GM21717 (cell line): ENCODE data around the gene HOXA6.

Source experiments
- ATAC-seq: cut with Tn5 transposase; IDR thresholded peaks from one replicate; pipeline ENCODE4 v1.9.1; 2021; ENCODE audit warnings: mild to moderate bottlenecking, moderate library complexity; ENCODE audit not compliant: unreplicated experiment

HOXA6 gene

DNA sequence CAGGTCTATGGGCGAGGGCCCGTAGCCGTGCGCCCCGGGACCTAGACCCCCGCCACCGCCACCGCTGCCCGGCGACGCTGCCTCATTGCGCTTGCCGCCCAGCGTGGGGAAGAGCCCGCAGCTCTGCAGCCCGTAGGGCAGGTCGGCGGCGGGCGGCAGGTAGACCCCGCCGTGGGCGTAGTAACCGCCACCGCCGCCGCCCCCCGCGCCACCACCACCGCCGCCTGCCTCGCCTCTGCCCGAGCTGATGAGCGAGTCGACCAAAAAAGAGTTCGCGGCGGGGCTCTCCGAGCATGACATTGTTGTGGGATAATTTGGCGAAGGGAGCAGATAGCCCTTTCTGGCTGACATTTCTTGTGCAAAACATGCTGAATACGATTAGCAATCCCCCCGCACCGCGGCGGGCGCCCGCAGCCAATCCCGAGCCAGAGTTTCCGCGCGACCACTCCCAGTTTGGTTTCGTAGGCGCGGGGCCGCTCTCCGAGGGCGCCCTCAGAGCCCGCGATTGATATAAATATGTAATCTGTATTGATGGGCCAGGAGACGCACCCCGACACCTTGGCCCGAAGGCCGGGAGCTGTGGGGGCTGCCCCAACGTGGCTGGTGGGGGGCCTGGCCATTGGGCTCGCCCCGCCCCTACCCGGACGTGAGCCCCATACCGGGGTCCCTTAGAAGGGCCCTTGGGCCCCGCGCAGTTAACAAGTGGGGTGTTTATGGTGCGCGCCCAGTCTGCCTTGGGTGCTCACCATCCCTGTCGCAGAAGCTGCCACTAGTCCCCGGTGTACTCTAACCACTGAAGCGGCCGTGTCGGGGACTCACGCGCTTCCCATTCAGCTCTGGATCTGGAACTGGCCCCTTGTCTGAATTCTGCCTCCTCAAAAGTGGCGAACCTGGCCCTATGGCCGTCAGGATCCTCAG, 26.6 kb upstream of the HOXA6 start, which contains the start of gene HOXA10:
Gene HOXA10 (minus strand): TSS at position 365 of the 918 bp plus-strand sequence. CDS start 14 bp downstream, at position 351.
- ATAC-seq, result no peak

DNA sequence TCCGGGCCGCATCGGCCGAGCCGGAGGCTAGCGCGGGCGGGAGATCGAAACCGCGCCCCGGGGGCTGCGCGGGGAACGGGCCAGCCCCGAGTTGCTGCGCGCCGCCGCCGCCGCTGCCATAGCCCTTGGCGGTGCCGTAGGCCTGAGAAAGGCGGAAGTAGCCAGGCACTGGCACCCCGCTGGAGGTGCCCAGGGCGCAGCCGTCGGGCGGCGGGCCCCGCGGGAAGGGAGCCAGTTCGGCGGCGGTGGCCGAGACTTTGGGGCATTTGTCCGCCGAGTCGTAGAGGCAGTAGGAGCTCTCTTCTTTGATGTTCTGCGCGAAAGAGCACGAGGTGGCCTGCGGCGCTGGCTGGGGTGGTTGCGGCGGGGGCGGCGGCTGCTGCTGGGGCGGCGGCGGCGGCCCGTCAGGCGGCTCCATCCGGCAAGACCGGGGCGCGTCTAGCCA, 26.0 kb upstream of the HOXA6 start:
- no peak for ATAC-seq

DNA sequence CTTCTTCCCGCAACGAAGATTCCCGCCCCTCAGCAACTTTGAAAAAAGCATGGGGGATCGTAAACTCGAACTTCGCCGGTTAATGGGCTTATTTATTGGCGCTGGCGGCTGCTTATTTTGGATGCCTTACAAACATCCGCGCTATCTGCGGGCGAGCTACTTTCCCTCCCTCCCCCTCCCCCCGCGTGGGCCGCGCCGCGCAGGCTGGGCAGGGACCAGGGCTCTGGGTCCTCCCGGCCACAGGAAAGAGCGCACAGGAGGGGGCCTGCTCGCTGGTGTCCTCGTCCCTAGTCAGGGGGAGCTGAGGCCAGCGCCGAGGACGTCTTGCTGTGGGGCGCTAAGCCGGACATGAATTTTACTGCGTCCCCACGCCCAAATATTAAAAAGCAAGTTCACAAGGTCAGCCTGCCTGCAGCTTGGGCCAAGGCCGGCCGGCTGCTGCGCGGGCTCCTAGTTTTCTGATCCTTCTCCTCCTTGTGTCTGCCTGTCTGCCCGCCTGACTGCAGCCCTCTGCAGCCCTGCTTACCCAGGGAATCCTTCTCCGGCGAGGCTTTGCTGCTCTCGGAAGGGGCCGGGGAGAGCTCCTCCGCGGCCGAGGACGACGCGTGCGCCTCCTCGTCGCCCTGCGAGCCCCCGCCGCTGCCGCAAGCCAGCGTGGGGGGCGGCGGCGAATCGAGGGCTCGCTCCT, 25.4 kb upstream of the HOXA6 start:
- no peak for ATAC-seq

DNA sequence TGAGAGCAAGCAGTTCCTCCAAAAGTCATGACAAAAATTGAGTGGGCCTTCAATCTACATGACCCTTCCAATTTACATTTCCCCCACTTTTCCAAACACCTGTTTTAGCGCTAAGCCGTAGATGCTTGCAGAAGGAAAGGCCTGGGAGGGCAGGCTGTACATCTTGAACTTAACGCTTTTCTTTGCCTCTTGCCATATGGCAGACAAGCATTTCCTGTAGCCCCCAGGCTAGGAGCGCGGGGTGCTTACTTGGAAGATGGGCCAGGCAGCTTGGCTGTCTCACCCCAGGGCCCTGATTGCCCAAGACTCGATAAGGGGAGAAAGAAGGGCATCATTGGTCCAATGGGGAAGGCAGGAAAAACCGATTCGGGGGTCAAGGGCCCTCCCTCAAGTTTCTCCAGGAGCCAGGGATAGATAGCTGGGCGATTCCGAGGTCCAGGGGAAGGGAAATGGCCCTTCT, 24.8 kb upstream of the HOXA6 start:
- no peak for ATAC-seq

DNA sequence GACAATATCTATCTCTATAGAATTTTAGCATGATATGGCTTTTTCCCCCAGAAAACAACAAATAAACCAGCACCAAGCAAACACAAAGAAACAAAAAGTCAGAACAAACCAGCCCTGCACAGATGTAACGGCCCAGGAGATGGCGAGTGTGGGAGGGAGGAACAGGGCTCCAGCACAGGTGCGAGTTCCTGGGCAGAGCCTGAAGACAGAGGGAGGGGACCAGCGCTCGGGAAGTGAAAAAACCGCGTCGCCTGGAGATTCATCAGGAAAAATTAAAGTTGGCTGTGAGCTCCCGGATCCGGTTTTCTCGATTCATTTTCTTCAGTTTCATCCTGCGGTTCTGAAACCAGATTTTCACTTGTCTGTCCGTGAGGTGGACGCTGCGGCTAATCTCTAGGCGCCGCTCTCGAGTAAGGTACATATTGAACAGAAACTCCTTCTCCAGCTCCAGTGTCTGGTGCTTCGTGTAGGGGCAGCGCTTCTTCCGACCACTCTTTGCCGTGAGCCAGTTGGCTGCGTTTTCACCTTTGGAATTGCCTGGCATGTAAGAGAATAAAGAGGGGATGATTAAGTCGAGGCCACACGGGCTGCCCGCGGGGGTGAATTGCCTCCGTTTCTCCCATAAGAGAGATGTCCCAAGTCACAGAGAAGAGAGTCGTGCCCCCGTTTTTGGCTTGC, 24.2 kb upstream of the HOXA6 start:
- no peak for ATAC-seq

DNA sequence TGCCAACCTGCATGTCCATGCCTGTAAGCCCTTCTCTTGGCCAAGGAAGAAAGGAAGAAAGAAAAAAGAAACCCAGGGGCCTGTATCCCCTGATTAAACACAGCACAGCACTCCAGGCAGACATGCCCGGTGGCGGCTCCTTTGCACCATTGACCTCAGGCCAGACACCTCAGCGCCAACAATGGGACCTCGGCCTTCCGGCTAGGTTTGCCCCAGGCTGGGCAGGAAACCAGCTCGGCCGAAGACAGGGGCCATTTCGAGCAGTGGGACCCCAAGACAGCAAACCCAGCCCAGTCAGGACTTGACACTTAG, 23.7 kb upstream of the HOXA6 start:
- ATAC-seq, result no peak

DNA sequence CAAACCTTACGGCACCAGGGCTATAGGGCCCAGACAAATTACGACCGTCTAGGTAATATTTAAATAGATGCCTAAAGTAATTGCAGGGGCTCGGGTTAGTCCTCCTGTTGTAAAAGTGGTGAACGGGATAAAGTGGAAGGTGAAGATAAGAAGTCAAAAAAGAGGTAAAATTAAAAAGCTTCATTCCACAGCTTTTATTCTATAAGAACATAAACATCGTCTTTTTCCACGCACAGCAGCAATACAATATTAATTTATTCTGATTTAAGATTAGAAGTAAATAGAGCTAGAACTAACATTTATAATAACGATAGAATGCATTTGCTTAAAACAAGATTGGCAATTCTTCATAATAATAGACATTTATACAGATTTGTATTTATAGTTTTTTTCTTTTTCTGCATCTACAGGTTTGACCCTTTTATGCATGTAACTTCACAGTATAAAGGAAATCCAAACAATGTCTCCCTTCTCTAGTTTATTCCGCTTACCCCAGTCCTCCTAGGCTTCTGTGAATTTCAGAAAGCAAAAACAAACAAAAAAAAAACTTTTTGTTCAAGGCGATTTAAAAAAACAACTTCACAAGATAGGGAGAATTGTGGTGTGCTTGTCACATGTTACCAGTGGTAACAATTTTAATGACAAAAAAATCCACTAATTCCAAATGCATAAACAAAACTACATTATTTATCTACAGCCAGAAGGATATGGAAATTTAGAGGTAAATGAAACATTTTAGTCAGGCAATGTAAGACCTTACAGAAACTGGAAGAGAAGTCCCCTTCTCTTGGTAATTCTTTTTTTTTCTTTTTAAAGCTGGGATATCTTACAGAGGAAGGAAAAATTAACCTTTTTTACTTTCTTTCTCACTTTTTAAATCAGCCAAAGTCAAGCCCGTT, 23.1 kb upstream of the HOXA6 start:
- no peak for ATAC-seq

DNA sequence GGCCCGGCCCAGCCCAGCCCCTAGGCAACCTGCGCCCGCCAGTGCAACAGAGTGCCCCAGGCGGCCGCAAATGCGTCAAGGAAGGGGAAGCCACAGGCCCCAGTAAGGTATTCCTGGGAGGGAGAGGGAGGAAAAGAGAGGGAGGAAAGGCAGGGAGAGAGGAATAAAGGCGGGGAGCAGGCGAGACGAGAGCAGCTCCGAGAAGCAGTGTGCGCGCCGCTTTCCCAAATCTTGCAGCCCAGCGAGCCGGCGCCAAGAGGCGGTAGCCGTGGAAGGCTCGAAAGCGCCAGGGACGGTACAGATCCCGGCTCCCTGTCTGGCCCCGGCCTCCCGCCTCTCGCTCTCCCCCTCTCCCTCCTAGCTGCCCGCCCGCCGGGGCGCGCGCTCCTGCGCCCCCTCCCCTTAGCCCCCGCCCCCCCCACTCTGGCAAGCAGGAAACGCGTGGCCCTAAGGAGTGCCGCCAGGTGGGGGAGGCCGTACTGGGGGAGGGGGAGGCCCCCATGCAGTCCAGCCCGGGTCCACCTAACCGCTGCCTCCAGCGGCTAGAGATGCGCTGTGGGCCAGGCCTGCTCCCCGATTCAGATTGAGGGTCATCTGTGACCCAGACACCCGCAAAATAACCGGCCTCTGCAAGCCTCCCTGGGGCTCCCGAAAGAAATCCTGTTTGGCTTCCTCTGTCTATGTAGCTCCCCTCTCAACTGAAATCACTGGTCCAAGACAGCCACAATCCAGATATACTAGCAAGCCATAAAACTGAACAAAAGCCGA, 22.3 kb upstream of the HOXA6 start:
- ATAC-seq, result no peak

DNA sequence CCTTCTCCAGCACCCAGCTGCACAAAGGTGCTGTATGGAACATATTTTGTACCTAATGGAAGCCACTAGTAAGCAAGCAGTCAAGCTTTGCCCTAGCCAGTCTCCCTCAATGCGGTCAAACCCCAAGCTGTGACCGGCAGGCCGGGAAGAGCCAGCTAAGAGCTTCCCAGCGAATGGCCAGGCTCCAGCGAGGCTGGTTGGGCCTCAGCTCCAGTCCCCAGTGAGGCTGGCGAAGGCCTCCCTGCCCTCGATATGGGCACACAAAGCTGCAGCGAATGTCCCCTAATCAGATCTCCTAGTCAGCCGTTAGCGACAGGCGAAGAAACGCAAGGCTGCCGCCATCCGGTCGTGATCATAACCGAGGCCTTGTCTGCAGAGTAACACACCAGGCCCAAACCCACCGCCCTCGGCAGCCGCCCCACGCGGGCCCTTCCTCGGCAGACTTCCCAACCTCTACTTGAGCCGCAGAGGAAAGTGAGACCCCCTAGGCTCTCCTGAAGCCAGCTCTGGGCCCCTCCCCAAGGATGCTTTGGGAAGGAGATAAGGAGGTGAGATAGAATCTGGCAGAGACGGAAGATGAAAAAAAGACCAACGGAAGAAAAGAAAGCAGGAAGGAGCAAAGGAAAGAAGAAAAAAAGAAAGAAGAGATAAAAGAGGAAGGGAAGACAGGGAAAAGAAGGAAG, 20.8 kb upstream of the HOXA6 start:
- ATAC-seq, result no peak

DNA sequence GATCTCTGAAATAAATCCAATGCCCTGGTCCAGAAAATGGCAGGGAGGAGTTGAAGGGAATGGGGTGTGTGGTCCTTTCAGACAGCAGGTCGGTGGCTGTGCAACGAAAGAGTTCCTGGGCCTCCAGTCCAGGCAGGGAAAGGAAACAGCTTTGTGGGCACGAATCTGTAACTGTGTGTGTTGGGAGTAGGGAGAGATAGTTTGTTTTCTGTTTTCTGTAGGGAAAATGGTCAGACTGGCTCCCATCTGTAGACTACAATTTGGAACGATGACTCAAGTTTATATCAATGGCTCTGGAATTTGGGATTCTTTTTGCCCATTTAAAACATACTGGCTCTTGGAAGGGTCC, 20.3 kb upstream of the HOXA6 start:
- no peak for ATAC-seq

DNA sequence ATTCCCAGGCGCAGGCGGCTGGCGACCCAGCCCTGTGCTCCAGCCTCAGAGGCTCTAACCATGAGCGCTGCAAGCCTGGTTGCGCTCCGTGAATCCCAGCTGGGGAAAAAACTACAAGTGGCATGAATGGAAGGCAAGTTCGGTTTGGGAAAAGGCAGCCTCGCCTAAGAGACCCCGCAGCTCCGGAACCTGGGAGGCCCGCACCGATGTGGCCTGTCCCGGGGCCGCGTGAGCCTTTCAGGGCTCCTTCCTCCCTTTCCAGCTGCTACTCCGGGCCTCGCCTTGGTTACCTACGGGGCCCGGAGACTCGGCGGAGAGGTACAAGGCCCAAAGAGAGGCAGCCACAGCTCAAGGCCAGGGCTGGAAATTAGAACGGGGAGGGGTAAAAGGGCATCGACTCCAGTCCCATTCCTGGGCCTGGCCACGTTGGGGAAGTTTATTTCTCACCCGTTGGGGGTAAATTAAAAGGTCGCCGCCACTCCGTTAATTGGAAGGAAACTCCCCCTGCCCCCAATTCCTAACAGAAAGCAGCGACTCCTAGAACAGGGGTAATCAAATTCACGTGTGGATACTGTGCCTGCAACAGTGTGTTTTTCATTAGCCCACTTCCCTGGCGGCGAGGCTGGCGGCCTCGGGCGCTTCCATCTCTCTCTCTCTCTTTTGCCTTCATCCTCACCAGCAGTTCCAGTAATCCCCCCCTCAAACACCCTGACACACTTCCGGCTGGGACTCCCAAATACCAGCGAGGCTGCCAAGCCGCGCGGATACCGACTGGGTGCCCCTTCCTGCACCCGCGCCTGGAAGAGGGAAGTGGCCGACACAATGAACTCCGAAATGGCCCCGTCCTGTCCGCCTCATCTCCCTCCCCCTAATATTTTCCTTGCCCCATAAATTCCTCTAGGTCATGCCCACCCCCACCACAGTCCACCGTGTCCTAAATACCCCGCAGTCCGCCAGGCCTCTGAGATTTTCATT, 19.2 kb upstream of the HOXA6 start:
- ATAC-seq, result no peak

DNA sequence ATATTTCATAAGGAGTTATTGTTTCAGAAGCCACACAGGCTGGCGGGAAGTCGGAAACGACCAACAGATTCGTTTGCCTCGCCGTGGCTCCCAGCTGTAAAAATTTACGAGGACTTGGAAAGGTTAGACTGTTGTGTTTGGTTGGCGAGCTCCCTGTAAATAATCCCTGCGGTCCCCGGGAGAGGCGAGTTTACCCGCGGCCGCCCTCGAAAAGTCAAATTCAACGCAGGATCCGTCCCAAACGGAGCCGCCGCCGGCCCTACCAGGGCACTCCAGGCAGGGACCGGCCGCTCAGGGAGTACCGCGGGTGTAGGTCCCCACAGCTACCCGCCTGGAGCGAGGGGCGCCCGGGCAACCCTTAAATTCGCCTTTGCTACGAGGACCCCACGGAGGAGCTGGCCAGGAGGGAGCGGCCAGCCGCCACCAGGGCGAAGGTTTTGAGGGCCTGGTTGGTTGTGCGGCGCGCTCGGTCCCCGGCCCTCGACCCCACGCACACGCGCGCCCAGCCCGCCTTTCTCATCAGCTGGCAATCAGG, 18.5 kb upstream of the HOXA6 start:
- no peak for ATAC-seq

DNA sequence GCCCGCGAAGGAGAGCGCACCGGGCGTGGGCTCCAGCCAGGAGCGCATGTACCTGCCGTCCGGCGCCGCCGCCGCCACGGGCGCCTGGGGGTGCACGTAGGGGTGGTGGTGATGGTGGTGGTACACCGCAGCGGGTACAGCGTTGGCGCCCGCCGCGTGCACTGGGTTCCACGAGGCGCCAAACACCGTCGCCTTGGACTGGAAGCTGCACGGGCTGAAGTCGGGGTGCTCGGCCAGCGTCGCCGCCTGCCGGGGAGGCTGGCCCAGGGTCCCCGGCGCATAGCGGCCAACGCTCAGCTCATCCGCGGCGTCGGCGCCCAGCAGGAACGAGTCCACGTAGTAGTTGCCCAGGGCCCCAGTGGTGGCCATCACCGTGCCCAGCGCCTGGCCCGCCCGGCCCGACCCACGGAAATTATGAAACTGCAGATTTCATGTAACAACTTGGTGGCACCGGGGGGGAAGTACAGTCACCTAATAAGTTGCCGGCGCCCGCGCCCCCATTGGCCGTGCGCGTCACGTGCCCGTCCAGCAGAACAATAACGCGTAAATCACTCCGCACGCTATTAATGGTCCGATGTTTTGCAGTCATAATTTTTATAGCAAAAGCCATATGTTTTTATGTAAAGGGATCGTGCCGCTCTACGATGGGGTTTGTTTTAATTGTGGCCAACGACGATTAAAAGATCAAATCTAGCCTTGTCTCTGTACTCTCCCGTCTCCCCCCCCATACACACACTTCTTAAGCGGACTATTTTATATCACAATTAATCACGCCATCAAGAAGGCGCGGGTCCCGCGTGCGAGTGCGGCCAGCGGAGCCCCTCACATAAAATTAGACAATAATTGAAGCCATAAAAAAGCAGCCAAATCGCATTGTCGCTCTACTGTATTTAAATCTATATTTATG, 17.8 kb upstream of the HOXA6 start, which contains the start of gene HOXA9:
Gene HOXA9 (minus strand): TSS at position 449 of the 907 bp plus-strand sequence. CDS start 80 bp downstream, at position 369.
- no peak for ATAC-seq

DNA sequence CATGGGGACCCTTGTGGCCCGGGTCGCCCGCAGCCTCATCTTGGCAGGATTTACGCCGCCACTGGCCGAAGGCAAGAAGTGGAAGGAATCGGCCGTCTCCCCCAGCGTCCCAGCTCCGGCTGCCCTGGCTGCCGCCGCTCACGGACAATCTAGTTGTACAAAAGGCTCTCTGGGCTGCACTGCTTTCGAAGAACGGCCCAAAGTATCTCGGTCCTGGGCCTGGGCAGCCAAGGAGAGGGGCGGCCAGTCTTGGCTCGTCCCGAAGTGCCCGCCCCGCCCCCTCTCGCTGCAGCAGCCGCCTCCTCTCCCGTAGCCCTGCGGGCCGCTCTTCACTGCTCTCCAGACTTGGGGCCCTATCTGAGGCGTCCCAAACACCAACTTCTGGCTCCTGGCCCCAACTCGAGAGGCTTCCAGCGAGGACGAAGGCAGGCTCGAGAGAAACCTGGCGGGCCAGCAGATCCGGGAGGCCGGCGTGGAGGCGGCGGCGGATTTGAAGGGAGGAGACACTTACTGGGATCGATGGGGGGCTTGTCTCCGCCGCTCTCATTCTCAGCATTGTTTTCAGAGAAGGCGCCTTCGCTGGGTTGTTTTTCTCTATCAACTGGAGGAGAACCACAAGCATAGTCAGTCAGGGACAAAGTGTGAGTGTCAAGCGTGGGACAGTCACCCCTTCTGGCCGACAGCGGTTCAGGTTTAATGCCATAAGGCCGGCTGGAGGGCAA, 17.0 kb upstream of the HOXA6 start:
- ATAC-seq, result no peak

DNA sequence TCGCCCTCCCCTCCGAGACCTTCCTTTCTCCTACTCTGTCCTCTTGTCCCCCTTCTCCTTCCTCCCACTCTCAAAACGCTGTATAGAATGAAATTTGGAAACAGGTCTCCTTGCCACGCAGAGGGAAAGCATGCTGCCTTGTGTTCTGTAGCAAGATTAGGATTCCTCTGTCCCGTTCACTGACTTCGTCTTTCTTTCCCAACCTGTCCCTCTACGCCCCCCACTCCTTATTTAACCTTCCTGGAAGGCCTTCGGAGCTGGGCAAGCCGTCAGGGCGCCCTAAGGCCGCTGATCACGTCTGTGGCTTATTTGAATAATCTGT, 16.4 kb upstream of the HOXA6 start:
- no peak for ATAC-seq
